M059J (cell line): ENCODE data around the gene CD4. TPM values are rescaled to one million over a fixed set of nuclear protein-coding genes. Genes with fewer than 3 reads are reported as not detected.
A peak's percentile ranks its signal among the peaks of the same experiment; 100 is the strongest.
"Not testable (repeated sequence)": the region's sequence is repeated elsewhere in the genome, so short reads cannot be mapped to it uniquely, and the experiment has no call there.

Experiments used
- DNase-seq: peaks from one replicate; pipeline ENCODE4 v3.0.0-alpha.2; 2012; ENCODE audit warnings: low read depth
- total RNA-seq: library from RNA; depleted of rRNA; stranded (reverse); fragments of >200 nt; shearing (Covaris generic); gene quantifications from 2 replicates; pipeline ENCODE4 v1.2.3, GENCODE V29; 2014

Gene CD4
- total RNA-seq, 1 experiment from 2014 or later = not detected

DNA sequence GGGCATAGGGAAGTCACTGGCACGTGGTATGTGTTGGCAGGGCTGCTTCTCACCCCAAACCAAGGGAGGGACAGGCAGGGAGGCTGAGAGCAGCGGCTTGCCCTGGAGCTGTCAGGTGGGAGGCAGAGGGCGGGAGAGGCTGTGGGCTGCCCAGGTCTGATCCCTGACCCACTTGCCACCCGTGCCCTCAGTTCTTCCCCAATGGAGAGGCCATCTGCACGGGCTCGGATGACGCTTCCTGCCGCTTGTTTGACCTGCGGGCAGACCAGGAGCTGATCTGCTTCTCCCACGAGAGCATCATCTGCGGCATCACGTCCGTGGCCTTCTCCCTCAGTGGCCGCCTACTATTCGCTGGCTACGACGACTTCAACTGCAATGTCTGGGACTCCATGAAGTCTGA, 56.1 kb downstream of the CD4 start:
- DNase-seq = no peak

DNA sequence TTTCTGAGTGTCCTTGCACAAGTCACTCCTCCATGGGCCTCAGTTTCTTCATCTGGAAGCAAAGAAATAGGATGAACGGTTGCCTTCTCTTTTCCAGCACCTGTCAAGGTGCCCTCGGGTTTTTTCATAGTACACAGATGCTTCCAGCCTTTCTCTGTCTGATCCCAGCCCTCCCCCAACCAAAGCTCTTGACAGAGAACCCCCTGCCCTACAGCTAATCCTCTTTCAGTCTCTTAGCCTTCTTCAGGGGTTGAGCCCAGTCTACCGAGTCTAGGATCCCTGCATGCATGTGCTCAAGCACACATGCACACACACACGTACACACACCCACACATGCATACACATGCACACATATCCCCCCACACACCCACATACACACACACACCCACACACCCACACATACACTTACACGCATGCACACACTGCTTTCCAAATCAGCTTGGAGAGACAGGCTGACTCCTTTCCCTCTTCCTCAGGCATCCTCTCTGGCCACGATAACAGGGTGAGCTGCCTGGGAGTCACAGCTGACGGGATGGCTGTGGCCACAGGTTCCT, 57.1 kb downstream of the CD4 start:
- no peak for DNase-seq

DNA sequence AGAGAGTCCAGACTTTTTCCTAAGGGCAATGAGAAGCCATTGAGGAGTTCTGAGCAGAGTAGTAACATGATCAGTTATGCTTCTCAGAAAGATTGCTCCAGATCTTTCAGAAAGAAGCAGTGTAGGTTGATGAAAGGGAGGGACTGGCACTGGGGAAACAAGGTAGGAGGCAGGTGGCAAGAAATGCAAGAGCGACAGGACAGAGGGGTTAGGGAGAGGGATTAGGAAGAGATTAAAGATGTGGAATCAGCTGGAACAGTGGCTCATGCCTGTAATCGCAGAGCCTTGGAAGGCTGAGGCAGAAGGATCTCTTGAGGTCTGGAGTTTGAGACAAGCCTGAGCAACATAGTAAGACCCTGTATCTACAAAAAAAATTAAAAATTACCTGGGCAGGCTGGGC, 58.3 kb downstream of the CD4 start:
- no peak for DNase-seq

DNA sequence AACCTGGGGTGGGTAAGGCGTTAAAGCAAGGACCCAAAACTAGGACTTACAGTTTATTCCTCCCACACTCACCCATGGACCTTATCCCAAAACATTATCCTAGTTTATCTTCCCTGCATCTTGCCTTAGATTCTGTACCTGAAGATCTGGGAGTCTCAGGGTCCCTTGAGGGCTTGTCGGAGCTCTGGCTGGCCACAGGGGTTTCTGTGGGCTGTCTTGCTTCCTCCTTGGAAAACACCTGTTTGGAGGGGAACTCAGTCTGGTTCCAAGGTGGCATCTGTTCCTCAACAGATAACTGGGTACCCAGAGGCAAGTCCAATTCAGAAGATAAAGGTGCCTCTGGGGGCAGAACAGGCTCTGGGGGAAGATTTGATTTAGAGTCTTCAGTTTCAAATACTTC, 60.1 kb downstream of the CD4 start:
- no peak for DNase-seq

DNA sequence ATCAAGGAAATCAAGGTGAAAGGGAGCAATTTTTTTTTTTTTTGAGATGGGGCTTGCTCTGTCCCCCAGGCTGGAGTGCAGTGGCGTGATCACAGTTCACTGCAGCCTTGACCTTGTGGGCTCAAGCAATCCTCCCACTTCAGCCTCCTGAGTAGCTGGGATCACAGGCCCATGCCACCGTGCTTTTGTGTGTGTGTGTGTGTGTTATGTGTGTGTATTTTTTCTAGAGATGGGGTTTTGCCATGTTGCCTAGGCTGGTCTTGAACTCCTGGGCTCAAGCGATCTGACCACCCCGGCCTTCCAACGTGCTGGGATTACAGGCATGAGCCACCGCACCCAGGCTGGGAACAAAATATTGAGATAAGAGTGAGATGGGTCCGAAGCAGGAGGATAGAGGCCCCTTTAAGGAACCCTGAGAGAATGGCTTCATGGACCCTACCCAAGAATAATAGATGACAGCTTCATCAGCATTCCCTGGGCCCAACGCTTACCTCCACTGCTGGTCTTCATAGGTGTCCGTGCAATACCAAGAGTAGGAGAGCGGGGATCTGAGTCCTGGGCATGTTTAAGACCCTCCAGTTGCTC, 60.7 kb downstream of the CD4 start:
- no peak for DNase-seq

DNA sequence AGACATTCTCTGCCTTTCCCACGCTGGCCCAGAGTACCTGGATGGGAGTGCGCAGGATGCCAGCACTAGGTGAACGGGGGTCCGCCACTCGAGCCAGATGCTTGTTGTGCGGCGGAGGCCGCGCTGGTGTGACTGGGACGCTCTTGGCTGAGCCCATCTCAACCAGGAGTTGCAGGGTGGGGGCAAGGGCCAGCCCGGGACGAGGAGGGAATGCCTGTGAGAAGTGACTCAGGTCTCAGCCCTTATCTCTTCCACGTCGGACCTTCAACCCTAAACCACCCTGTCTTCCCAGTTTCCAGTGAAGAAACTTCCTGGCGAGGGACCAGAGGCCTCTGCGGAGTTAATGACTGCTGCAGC, 61.4 kb downstream of the CD4 start:
- DNase-seq = no peak

DNA sequence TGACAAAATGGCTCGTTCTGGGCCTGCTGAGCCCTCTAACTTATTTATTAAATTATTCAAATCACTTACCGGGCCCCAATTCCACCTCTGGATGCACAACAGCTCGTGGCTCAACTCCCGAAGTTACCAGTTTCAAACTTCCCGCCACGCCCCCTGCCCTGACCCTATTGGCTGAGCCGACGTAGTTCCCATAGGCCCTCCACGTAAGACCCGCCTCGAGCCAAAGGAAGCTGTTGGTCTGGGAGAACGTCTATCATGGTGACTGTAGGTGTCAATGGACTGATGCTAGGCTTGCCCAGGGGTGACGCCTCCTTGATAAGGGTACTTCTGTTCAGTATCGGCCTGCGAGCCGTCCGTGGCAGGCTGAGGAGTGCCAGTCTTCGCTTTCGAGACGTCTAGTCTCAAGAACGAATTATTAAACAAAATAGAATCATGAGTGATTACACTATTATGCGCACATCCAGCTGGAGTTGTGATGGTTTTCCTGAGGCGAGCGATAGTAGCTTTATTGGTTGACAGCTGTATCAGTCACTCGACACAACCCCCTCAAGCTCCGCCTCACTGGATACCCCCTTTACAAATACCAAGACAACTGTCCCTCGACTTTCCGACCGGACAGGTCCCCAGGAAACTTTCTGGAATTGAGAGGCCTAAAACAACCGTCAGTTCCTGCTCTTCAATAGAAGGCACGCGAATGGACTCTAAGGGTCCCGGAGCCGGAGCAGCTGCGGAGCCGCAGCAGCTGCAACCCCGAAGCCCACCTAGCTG, 62.0 kb downstream of the CD4 start, which contains the start of gene CDCA3:
Gene CDCA3, minus strand, starts transcription at position 134 of the 768 bp plus-strand sequence. CDS start 334 bp downstream, outside the sequence.
- peak; percentile 99 for DNase-seq

DNA sequence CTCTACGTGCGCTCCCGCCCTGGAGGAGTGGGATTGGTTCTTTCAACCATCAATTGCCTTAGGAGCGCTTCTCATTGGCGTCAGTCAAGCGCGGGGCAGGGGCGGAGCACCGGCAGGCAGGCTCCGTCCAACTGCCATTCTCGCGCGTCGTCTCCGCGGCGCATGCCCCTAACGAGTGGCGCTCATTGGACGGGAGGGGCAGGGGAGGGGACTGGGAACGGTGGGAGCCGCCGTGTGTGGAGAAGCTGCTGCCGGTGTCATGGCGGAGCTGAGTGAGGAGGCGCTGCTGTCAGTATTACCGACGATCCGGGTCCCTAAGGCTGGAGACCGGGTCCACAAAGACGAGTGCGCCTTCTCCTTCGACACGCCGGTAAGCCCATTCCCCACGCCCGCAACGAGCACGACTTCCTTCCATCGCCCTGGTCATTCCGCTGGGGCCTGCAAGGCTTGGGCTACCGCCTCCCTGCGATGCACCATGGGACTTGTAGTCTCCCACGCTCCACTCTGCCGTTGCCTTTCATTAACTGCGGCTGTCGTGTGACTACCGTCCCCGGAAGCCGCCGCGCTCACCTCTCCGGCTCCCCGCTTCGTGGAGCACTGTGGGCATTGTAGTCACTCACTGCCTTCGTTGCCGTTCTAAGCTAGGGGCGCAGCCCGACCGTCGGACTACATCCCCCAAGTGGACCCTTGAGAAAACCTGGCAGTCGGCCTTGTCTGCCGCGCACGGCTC, 62.8 kb downstream of the CD4 start, which contains the start of gene USP5:
Gene USP5, plus strand, starts transcription at position 230 of the 730 bp plus-strand sequence. Its CDS starts 30 bp downstream, at position 260.
- peak; percentile 99 for DNase-seq

DNA sequence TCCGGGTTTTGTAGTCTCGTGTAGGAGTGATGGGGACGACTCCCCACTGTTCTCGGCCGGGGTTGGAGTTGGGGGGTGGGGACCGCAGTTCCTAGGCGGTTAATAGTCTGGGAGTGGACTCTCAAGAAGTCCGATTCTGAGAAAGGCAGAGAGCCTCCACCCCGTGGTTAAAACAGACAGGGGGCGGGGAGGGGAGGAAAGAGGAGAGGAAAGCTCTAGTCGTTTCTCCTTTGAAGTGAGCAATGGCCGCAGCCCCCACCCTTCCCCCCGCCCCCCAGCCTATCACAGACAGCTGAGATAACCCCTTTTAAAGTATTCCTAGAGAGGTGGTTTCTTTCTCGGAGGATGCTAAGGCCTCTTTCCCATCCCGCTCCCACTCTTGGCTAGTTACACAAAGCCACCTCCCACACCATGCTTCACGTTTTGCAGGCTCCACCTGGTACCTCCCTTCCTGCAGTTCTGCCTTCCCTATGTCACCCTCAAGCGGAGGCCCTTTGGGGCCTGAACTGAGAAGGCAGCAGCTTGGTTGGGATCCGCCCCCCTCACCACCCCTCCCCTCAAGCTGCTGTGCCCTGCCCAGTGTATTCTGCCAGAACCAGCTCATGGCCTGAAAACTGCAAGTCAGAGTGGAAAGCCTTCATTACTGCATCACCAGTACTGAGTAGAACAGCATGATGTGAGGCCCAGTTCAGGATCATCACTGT, 63.5 kb downstream of the CD4 start:
- DNase-seq = peak; percentile 60

DNA sequence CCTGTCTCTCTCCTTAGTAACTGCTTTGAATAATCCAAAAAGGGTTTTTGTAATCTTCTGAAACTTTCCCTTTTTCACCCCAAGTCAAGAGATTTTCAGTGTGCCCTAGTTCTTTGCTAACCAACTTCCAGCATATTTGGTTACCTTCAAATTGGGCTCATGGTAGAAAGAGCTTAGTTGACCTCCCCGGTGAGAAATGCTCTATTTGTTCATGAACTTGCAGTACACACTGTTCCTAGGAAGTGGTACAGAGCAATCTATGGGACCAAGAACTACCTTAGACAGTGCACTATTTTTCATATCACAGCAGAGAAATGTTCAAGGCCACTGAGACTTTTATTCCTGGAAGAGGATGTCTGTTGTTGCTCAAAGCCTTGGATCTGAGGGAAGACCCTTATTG, 64.3 kb downstream of the CD4 start:
- DNase-seq = no peak

DNA sequence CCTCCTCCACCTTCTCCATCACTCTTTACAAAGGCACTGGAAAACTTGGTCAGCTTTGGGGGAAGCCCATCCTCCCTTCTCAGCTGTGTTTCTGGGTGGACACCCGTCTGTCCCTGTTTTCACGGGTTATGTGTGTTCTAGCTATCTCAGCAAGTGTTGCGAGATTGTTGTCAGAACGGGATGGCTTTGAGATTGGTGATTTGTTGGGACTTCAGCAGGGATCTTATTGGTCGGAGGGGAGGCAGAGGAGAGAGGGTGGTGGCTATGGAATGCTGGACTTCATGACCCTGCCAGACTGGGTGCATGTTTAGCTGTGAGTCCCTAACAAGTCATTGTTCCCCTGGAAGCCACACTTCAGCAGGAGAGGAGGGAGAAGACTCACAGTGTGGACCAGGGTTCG, 64.7 kb downstream of the CD4 start:
- no peak for DNase-seq

DNA sequence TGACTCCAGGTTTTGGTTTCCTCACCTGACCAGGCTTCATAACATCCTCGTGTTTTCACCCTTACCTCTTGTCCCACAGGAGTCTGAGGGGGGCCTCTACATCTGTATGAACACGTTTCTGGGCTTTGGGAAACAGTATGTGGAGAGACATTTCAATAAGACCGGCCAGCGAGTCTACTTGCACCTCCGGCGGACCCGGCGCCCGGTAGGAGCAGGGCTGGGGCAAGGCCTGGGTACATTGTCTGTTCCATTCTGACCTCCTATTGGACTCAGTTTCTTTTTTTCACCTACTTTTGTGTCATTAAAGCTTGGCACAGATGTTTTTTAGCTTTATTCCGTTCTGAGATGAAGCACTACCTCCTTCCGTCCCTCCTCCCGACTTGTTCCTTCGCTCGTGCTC, 66.0 kb downstream of the CD4 start:
- no peak for DNase-seq

DNA sequence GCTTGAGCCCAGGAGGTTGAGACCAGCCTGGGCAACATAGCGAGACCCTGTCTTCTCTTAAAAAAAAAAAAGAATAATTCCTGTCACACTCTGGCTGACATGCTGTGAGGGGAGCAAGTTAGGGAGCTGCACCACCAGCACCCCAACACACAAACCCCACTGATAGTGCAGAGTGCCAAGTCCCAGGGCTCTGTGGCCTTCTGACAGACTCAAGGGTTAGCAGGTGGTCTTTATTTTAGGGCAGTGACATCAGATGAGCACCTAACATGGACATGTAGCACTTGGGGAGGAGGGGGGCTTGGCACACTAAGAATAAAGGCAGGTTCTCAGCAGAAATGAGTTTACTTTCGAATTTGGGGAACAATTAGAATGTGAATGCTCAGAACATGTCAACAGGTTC, 69.5 kb downstream of the CD4 start:
- no peak for DNase-seq

DNA sequence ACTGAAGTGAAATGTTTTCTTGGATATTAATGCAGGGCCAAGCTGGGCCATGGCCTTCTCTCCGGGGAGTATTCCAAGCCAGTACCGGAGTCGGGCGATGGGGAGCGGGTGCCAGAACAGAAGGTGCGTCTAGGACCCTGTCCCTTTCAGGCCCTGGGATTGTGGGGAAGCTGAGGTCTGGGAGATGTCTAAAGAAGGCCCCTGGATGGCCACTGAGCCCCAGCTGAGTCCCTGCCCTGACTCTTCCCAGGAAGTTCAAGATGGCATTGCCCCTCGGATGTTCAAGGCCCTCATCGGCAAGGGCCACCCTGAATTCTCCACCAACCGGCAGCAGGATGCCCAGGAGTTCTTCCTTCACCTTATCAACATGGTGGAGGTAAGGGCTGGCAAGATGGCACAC, 70.8 kb downstream of the CD4 start:
- DNase-seq = no peak

DNA sequence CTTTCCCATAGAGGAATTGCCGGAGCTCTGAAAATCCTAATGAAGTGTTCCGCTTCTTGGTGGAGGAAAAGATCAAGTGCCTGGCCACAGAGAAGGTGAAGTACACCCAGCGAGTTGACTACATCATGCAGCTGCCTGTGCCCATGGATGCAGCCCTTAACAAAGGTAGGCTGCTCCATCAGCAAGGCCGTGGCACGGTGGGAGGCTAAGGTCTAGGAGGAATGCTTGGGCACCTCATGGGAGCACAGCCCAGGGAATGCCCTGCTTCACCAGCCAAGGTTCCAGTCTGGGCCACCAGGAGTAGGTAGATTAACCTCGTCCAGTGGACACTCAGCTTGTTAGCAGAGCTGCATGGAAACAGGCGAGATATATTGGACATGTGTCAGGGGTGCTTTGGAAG, 71.6 kb downstream of the CD4 start:
- no peak for DNase-seq

DNA sequence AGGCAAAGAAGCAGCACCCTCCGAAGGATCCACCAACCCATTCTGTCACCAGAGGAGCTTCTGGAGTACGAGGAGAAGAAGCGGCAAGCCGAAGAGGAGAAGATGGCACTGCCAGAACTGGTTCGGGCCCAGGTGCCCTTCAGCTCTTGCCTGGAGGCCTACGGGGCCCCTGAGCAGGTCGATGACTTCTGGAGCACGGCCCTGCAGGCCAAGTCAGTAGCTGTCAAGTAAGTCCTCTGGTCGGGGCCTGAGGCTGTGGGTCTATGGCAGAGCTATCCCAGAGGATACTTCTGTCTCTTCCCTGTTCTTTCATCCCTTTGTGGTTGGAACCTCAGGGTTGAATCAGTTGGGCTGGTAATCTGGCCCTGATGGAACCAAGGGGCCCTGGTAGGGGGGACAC, 72.1 kb downstream of the CD4 start:
- DNase-seq = no peak

DNA sequence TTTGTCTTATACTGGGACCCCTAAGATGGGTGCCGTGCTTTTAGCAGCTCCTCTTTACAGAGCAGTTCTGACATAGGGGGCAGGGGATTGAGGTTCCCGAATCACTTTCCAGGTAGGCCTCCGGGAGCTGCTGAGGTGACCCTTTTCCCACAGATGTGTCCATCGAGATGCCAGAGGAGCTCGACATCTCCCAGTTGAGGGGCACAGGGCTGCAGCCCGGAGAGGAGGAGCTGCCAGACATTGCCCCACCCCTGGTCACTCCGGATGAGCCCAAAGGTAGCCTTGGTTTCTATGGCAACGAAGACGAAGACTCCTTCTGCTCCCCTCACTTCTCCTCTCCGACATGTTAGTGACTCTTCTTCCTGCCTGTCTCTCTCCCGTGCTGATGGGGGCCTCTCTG, 73.7 kb downstream of the CD4 start:
- no peak for DNase-seq

DNA sequence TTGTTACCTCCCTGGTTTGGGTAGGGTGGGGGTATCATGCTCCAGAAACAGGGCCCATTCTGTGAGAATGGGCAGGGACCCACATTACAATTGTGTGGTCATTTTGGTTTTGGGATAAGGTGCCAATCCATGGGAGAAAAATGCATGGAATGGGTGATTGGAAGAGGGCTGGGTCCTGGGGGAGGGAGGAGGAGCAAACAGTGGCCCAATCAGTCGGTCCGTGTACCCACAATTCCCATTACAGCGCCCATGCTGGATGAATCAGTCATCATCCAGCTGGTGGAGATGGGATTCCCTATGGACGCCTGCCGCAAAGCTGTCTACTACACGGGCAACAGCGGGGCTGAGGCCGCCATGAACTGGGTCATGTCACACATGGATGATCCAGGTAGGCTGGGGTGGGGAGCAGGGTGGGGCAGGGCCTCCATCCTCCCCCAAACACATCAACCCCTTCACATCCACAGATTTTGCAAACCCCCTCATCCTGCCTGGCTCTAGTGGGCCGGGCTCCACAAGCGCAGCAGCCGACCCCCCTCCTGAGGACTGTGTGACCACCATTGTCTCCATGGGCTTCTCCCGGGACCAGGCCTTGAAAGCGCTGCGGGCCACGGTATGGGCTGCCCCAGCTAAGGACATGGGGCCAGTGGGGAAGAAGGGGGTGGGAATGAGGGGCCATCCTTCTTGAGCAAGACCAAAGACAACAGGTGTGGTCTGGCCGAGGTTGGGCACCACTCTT, 74.4 kb downstream of the CD4 start:
- no peak for DNase-seq

DNA sequence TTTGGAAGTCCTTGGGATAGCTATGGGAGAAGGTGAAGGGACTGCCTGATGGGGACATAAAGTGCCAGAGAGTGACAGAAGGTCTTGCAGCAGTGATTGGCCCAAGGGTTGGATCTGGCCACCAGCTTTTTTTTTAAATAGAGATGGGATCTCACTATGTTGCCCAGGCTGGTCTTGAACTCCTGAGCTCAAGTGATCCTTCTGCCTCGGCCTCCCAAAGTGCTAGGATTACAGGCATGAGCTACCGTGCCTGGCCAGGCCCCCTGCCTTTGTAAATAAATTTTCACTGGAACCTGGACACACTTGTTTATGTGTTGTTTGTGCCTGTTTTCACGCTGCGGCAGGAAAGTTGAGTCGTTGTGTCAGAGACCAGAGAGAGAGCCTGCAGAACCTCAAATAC, 76.0 kb downstream of the CD4 start:
- DNase-seq = not testable (repeated sequence)

DNA sequence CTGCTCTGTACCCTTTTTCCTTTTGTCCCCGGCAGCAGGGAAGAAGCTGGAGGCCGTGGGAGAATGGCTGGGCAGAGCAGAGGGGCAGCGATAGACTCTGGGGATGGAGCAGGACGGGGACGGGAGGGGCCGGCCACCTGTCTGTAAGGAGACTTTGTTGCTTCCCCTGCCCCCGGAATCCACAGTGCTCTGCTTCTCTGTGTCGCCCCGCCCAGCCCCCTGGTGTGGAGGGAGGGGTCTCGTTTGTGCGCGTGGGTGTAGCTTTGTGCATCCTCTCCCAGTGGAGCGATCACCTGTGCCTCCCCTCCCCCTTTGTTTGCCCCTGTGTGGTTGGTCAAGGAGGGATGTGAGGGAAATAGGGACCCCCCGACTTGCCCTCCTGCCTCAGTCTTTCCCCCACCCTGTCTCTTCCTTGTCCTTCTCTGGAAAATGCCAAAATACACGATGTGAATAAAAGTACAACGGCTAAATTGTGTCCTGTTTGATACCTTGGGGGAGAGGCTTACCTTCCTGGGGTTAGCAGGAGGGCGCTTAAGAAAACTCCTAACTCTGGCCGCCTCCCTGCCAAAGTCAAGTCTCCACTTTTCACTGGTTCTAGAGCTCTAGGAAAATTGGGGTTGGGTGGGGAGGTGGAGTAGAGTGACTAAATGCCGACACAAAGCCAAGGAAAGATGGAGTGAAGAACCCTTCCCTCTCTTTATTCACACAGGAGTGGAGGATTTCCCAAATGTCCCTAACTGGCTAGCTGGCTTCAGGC, 77.0 kb downstream of the CD4 start:
- no peak for DNase-seq
